Peyer's patch (tissue), 4 donors: Measurements from ENCODE around the gene ZFYVE9. TPM values are rescaled to one million over a fixed set of nuclear protein-coding genes. Genes with fewer than 3 reads are reported as not detected.
"Not testable (repeated sequence)": the region's sequence is repeated elsewhere in the genome, so short reads cannot be mapped to it uniquely, and the experiment has no call there.

Source experiments
- DNase-seq, 3 donors: peaks; one replicate each; pipeline ENCODE4 v3.0.0-alpha.2; 2017 to 2019
- H3K27ac ChIP-seq, 4 donors: fragments of 200-600 bp; sonication (generic); one replicate each; pipeline ENCODE4 v1.5.1; 2016 to 2019
- H3K27me3 ChIP-seq, 2 donors: fragments of 200-600 bp; sonication (generic); one replicate each; pipeline ENCODE4 v1.5.1; 2019
- H3K36me3 ChIP-seq, 3 donors: fragments of 200-600 bp; sonication (generic); one replicate each; pipeline ENCODE4 v1.5.1; 2016 to 2019
- H3K4me1 ChIP-seq, 4 donors: fragments of 200-600 bp; sonication (generic); one replicate each; pipeline ENCODE4 v1.5.1; 2016 to 2019
- H3K4me3 ChIP-seq, 4 donors: fragments of 200-600 bp; sonication (generic); 1 replicate in 3 of 4; 2 replicates in 1 of 4; pipeline ENCODE4 v1.5.1; 2016 to 2019; ENCODE audit warnings: mild to moderate bottlenecking in 1 of 4
- H3K9me3 ChIP-seq, 4 donors: fragments of 200-600 bp; sonication (generic); one replicate each; pipeline ENCODE4 v1.5.1; 2016 to 2019; ENCODE audit warnings: mild to moderate bottlenecking in 1 of 4
- POLR2A ChIP-seq, 2 donors: fragments of 450-650 bp; IDR thresholded peaks; one replicate each; pipeline ENCODE4 v1.5.1; 2017; ENCODE audit warnings: antibody characterized with exemption in 2 of 2, mild to moderate bottlenecking in 2 of 2, moderate library complexity in 2 of 2
- total RNA-seq, 4 donors: library from RNA; depleted of rRNA; stranded (reverse); fragments of >200 nt; gene quantifications; one replicate each; pipeline ENCODE4 v1.1.0, GENCODE V29; 2016
- TF ChIP-seq, protein P1 (sequence below), 6 experiments: fragments of 450-650 bp in 4 of 6; fragments of 200-600 bp in 2 of 6; sonication (generic) in 1 of 6; IDR thresholded peaks; one replicate each; pipeline ENCODE4 v1.5.1; 2017 to 2019; ENCODE audit warnings: antibody characterized with exemption in 6 of 6, mild to moderate bottlenecking in 3 of 6, moderate library complexity in 1 of 6

ZFYVE9 gene
- total RNA-seq, 4 donors from 2014 or later = 21.6 to 36.3 (median 25.4) TPM

DNA sequence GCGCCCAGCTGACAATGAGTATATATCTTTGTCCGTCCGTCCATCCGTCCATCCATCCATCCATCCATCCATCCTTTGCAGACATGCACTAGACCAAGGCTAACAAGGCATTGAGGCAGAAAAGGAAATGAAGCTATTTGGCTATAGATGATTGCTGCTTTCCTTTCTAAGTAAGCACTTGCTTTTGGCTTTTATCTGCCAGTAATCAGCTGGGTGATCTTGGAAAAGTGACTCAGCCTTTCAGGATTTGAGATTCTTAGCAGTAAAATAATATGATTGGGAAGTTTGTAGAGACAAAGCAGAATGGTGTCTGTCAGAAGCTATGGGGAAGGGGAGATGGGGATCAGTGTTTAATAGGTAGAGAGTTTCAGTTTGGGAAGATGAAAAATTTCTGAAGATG, 22.7 kb downstream of the ZFYVE9 start:
- Histone ChIP-seq H3K27me3 (no peaks in the 10 kb centered on the region), H3K4me3 (no peak overlapping the region), H3K9me3 (no peaks in the 10 kb centered on the region), H3K4me1 (no peaks in the 10 kb centered on the region), H3K36me3 (no peaks in the 10 kb centered on the region), H3K27ac (no peak overlapping the region)
- TF ChIP-seq, protein P1, sequence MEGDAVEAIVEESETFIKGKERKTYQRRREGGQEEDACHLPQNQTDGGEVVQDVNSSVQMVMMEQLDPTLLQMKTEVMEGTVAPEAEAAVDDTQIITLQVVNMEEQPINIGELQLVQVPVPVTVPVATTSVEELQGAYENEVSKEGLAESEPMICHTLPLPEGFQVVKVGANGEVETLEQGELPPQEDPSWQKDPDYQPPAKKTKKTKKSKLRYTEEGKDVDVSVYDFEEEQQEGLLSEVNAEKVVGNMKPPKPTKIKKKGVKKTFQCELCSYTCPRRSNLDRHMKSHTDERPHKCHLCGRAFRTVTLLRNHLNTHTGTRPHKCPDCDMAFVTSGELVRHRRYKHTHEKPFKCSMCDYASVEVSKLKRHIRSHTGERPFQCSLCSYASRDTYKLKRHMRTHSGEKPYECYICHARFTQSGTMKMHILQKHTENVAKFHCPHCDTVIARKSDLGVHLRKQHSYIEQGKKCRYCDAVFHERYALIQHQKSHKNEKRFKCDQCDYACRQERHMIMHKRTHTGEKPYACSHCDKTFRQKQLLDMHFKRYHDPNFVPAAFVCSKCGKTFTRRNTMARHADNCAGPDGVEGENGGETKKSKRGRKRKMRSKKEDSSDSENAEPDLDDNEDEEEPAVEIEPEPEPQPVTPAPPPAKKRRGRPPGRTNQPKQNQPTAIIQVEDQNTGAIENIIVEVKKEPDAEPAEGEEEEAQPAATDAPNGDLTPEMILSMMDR (IDR thresholded peaks at IDR 0.05) = no peak
- DNase-seq = no peak

DNA sequence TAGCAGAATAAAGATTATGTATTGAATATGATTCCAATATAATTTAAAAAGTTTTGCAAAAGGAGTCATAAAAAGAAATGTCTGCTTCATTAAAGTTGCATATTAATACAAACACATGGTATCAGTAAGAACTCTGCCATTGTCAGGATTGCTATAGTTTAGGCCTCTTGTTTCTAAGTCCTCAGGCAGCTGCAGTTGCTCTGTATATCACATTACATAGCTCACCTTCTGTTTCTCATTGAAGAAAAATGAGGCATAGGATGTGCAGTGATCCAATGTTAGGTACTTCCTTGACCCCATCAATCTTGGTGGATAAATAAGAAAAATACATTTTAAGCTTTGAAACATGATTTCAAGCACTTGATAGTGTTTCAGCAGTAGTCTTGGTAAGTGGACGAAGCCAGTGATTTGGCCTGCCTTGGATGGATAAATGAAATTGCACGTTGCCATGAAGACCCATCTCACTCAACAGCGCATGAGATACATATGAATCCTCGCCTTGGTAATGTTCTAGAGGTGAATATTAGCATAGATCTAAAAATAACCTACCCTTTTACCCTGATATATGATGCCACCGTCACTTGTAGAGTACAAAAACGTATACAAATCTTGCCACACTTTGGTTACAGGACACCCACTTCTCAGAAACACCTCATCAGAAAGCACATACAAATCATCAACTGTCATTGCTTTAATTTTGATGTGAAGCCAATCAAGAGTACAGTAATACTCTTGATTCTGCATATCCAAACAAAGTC, 25.3 kb downstream of the ZFYVE9 start:
- Histone ChIP-seq H3K27me3 (no peaks in the 10 kb centered on the region), H3K36me3 (no peaks in the 10 kb centered on the region), H3K9me3 (peaks cover 0 to 4% (median 0%) of the 10 kb centered on the region in 4 donors), H3K4me1 (no peaks in the 10 kb centered on the region), H3K27ac (no peak overlapping the region), H3K4me3 (no peak overlapping the region)
- TF ChIP-seq, protein P1 (IDR thresholded peaks at IDR 0.05) = no peak
- no peak for TF ChIP-seq POLR2A (IDR thresholded peaks at IDR 0.05)
- DNase-seq = no peak

DNA sequence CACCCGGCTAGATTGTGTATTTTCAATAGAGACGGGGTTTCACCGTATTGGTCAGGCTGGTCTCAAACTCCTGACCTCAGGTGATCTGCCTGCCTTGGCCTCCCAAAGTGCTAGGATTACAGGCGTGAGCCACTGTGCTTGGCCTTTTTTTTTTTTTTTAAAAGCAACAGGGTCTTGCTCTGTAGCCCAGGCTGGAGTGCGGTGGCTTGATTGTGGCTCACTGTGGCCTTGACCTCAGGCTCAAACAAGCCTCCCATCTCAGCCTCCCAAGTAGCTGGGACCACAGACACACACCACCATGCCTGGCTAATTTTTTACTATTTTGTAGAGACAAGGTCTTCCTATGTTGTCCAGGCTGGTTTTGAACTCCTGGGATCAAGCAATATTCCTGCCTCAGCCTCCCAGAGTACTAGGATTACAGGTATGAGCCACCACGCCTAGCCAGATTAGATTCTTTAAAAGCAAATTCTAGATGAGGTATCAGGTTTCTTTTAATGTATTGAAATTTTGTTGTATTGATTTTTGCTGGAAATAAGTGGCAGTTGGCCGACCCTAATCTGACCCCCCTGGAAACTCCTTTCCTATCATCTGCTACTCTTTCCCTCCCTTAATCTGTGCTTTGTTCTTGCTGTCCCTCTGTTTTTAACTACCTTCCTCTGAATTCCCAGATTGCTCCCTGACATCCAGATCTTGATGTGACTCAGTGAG, 26.6 kb downstream of the ZFYVE9 start:
- Histone ChIP-seq H3K9me3 (peaks cover 0 to 4% (median 0%) of the 10 kb centered on the region in 4 donors), H3K27ac (no peak overlapping the region), H3K4me3 (no peak overlapping the region), H3K36me3 (no peaks in the 10 kb centered on the region), H3K4me1 (no peaks in the 10 kb centered on the region), H3K27me3 (no peaks in the 10 kb centered on the region)
- DNase-seq = no peak
- TF ChIP-seq, protein P1 (IDR thresholded peaks at IDR 0.05) = no peak
- no peak for TF ChIP-seq POLR2A (IDR thresholded peaks at IDR 0.05)

DNA sequence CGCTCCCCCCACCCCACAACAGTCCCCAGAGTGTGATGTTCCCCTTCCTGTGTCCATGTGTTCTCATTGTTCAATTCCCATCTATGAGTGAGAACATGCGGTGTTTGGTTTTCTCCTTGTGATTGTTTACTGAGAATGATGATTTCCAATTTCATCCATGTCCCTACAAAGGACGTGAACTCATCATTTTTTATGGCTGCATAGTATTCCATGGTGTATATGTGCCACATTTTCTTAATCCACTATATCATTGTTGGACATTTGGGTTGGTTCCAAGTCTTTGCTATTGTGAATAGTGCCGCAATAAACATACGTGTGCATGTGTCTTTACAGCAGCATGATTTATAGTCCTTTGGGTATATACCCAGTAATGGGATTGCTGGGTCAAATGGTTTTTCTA, 29.3 kb downstream of the ZFYVE9 start:
- H3K27me3 ChIP-seq, H3K27ac ChIP-seq, H3K36me3 ChIP-seq, H3K4me1 ChIP-seq, H3K9me3 ChIP-seq, H3K4me3 ChIP-seq, DNase-seq: not testable (repeated sequence)

DNA sequence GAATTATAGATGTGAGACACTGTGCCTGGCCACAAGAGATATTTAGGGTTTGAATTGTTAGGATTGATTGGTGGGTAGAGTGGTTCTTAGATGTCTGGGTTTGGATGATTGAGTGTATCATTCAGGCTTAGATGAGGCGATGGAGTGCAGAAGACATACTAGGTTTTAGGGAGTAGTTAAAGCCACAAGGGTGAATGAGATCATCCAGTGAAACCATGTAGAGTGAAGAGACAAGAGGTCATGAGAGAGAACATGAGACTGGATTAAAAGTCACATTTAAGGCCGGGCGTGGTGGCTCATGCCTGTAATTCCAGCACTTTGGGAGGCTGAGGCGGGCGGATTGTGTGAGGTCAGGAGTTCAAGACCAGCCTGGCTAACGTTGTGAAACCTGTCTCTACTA, 37.2 kb downstream of the ZFYVE9 start:
- Histone ChIP-seq H3K27ac (no peak overlapping the region), H3K27me3 (no peaks in the 10 kb centered on the region), H3K36me3 (no peaks in the 10 kb centered on the region), H3K4me3 (no peak overlapping the region), H3K4me1 (no peaks in the 10 kb centered on the region), H3K9me3 (no peaks in the 10 kb centered on the region)
- DNase-seq = no peak
- TF ChIP-seq, protein P1 (IDR thresholded peaks at IDR 0.05) = no peak
- no peak for TF ChIP-seq POLR2A (IDR thresholded peaks at IDR 0.05)

DNA sequence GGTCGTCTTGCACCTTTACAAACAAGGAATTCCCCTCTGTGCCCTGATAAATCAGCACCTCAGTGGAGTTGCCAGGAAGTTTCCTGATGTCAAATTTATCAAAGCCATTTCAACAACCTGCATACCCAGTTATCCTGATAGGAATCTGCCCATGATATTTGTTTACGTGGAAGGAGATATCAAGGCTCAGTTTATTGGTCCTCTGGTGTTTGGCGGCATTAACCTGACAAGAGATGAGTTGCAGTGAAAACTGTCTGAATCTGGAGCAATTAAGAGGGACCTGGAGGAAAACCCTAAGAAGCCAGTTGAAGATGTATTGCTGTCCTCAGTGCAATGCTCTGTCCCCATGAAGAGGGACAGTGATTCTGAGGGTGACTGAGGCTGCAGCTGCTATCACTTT, 38.3 kb downstream of the ZFYVE9 start:
- no peak for TF ChIP-seq POLR2A (IDR thresholded peaks at IDR 0.05)
- TF ChIP-seq, protein P1 (IDR thresholded peaks at IDR 0.05) = no peak
- no peaks in the 10 kb centered on the region for H3K36me3 ChIP-seq
- no peaks in the 10 kb centered on the region for H3K9me3 ChIP-seq
- DNase-seq = no peak
- no peaks in the 10 kb centered on the region for H3K27me3 ChIP-seq
- no peaks in the 10 kb centered on the region for H3K4me1 ChIP-seq
- H3K27ac ChIP-seq = no peak overlapping the region
- no peak overlapping the region for H3K4me3 ChIP-seq

DNA sequence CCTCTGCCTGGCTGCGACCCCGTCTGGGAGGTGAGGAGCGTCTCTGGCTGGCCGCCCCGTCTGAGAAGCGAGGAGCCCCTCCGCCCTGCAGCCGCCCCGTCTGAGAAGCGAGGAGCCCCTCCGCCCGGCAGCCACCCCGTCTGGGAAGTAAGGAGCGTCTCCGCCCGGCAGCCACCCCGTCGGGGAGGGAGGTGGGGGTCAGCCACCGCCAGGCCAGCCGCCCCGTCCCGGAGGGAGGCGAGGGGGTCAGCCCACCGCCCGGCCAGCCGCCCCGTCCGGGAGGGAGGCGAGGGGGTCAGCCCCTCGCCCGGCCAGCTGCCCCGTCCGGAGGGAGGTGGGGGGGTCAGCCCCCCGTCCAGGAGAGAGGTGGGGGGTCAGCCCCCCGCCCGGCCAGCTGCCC, 39.9 kb downstream of the ZFYVE9 start:
- not testable (repeated sequence) for H3K27me3 ChIP-seq, DNase-seq

DNA sequence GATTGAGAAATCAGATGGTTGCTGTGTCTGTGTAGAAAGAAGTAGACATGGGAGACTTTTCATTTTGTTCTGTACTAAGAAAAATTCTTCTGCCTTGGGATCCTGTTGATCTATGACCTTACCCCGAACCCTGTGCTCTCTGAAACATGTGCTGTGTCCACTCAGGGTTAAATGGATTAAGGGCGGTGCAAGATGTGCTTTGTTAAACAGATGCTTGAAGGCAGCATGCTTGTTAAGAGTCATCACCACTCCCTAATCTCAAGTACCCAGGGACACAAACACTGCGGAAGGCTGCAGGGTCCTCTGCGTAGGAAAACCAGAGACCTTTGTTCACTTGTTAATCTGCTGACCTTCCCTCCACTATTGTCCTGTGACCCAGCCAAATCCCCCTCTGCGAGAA, 40.4 kb downstream of the ZFYVE9 start:
- not testable (repeated sequence) for H3K27me3 ChIP-seq, H3K27ac ChIP-seq, H3K9me3 ChIP-seq, DNase-seq, H3K4me1 ChIP-seq, H3K36me3 ChIP-seq, H3K4me3 ChIP-seq

More for the DNA sequence above, 39.9 kb downstream of the ZFYVE9 start:
- not testable (repeated sequence) for H3K27ac ChIP-seq, H3K9me3 ChIP-seq, H3K36me3 ChIP-seq, H3K4me1 ChIP-seq, H3K4me3 ChIP-seq
